SK-N-MC (cell line): ENCODE data around the gene PLSCR4.

Source experiments
- DNase-seq: peaks from one replicate; pipeline ENCODE4 v3.0.0-alpha.2; 2011; ENCODE audit warnings: low read depth, low spot score
- H3K27ac ChIP-seq: fragments of 200-600 bp; sonication (generic); 2 replicates; pipeline ENCODE4 v1.5.1; 2016; ENCODE audit warnings: mixed run types
- H3K36me3 ChIP-seq: fragments of 200-600 bp; sonication (generic); 2 replicates; pipeline ENCODE4 v1.6.1; 2017; ENCODE audit warnings: antibody characterized with exemption, low read length, mixed read lengths; ENCODE audit not compliant: insufficient read depth
- H3K4me3 ChIP-seq: fragments of 200-600 bp; sonication (generic); 2 replicates; pipeline ENCODE4 v1.5.1; 2016
- H3K9ac ChIP-seq: fragments of 200-600 bp; sonication (generic); 2 replicates; pipeline ENCODE4 v1.8.0; 2017; ENCODE audit warnings: mixed run types, mixed read lengths; ENCODE audit not compliant: insufficient read length
- H3K9me3 ChIP-seq: fragments of 200-600 bp; sonication (generic); 2 replicates; pipeline ENCODE4 v1.6.1; 2017; ENCODE audit warnings: low read depth, mild to moderate bottlenecking, antibody characterized with exemption, low read length, moderate library complexity, mixed read lengths
- EZH2 ChIP-seq: fragments of 200-600 bp; sonication (generic); IDR thresholded peaks from one replicate; pipeline ENCODE4 v1.6.1; 2017; ENCODE audit warnings: antibody characterized with exemption
- FOXP2 ChIP-seq: optimal IDR thresholded peaks from 2 replicates; pipeline ENCODE3; 2011; ENCODE audit warnings: mild to moderate bottlenecking, moderate library complexity; ENCODE audit not compliant: insufficient read depth; ENCODE audit errors: extremely low read length, control extremely low read depth
- POLR2AphosphoS5 ChIP-seq: IDR thresholded peaks from 2 replicates; pipeline ENCODE4 v1.6.1; 2012; ENCODE audit warnings: mild to moderate bottlenecking, low read depth, low read length, borderline replicate concordance

PLSCR4 gene

DNA sequence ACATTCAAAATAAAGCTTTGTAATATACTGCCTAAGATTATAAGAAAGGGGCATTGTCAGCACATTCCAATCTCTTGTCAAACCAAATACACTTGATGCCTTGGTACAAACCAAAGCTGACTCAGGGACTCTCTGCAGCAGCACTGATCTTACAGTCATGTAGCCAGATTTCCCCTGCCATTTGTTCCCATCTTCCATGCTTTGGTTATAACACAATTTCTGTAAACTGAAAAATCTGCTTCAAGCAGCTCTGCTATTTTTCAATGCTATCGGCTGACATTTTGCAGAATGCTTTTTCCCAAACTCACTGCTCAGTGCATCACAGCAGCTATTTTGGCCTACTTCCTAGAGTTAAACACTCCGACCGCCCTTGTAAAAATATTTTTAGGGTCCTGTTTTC lies 108.1 kb downstream of the PLSCR4 start:
- H3K4me3 ChIP-seq = peak overlapping the region; percentile 73
- H3K27ac ChIP-seq = peak overlapping the region; percentile 93
- peak; percentile 92 for DNase-seq
- no peak for TF ChIP-seq FOXP2
- no peak for TF ChIP-seq EZH2
- peak; percentile 63; the same call in 1 of the 2 replicates for TF ChIP-seq POLR2AphosphoS5
- H3K9ac ChIP-seq = peak overlapping the region; percentile 43
- H3K9me3 ChIP-seq = no peaks in the 10 kb centered on the region
- H3K36me3 ChIP-seq = no peaks in the 10 kb centered on the region
